HepG2 (cell line): Measurements from ENCODE around the gene HOXA6. TPM values are rescaled to one million over a fixed set of nuclear protein-coding genes. Genes with fewer than 3 reads are reported as not detected.

Source experiments
- GATAD2A ChIP-seq: IDR thresholded peaks from 2 replicates; pipeline ENCODE4 v1.6.1; 2016
- GTF3A ChIP-seq: sonication (generic); formaldehyde crosslinking; conservative IDR thresholded peaks from 2 replicates; pipeline ENCODE4 v1.4.0; 2020; ENCODE audit warnings: mild to moderate bottlenecking, missing genetic modification reagents
- GZF1 ChIP-seq: sonication (generic); formaldehyde crosslinking; IDR thresholded peaks from 2 replicates; pipeline ENCODE4 v1.5.1; 2020; ENCODE audit warnings: mild to moderate bottlenecking, missing genetic modification reagents
- HES4 ChIP-seq: sonication (generic); formaldehyde crosslinking; IDR thresholded peaks from 2 replicates; pipeline ENCODE4 v1.9.0; 2021; ENCODE audit warnings: mild to moderate bottlenecking, missing genetic modification reagents, borderline replicate concordance
- HIVEP1 ChIP-seq: sonication (generic); formaldehyde crosslinking; IDR thresholded peaks from 2 replicates; pipeline ENCODE4 v1.4.0; 2020; ENCODE audit warnings: mild to moderate bottlenecking, missing genetic modification reagents
- MBNL3 ChIP-seq: fragments of 250-450 bp; sonication (Bioruptor Pico); conservative IDR thresholded peaks from 2 replicates; pipeline ENCODE4 v1.8.0; 2022; ENCODE audit warnings: mild to moderate bottlenecking, inconsistent platforms
- PPARG ChIP-seq: conservative IDR thresholded peaks from 2 replicates; pipeline ENCODE4 v1.6.1; 2016; ENCODE audit warnings: missing biosample characterization, missing genetic modification reagents
- SMARCC2 ChIP-seq: fragments of 450-650 bp; IDR thresholded peaks from 2 replicates; pipeline ENCODE4 v1.6.1; 2017; ENCODE audit warnings: antibody characterized with exemption, mild to moderate bottlenecking
- SOX5 ChIP-seq: IDR thresholded peaks from 2 replicates; pipeline ENCODE4 v1.6.1; 2016; ENCODE audit warnings: borderline replicate concordance
- SUZ12 ChIP-seq: fragments of 150-350 bp; IDR thresholded peaks from 2 replicates; pipeline ENCODE4 v1.6.1; 2014; ENCODE audit warnings: low read depth, low read length
- TGIF2 ChIP-seq: IDR thresholded peaks from 2 replicates; pipeline ENCODE4 v1.6.1; 2016; ENCODE audit warnings: control low read depth, missing compliant biosample characterization
- TOE1 ChIP-seq: sonication (generic); formaldehyde crosslinking; IDR thresholded peaks from 2 replicates; pipeline ENCODE4 v1.4.0; 2020; ENCODE audit warnings: mild to moderate bottlenecking, missing genetic modification reagents
- ZNF224 ChIP-seq: sonication (generic); formaldehyde crosslinking; IDR thresholded peaks from 2 replicates; pipeline ENCODE4 v1.5.0; 2020; ENCODE audit warnings: mild to moderate bottlenecking, missing genetic modification reagents
- ZNF3 ChIP-seq: IDR thresholded peaks from 2 replicates; pipeline ENCODE4 v1.7.0; 2017; ENCODE audit warnings: inconsistent platforms
- ZNF432 ChIP-seq: sonication (generic); formaldehyde crosslinking; IDR thresholded peaks from 2 replicates; pipeline ENCODE4 v1.5.0; 2020; ENCODE audit warnings: missing genetic modification reagents, mild to moderate bottlenecking, borderline replicate concordance
- ZNF460 ChIP-seq: sonication (generic); formaldehyde crosslinking; IDR thresholded peaks from 2 replicates; pipeline ENCODE4 v1.5.1; 2020; ENCODE audit warnings: missing genetic modification reagents, mild to moderate bottlenecking, borderline replicate concordance
- ZNF619 ChIP-seq: sonication (generic); formaldehyde crosslinking; IDR thresholded peaks from 2 replicates; pipeline ENCODE4 v1.4.0; 2020; ENCODE audit warnings: mild to moderate bottlenecking, missing genetic modification reagents
- ZNF674 ChIP-seq: sonication (generic); formaldehyde crosslinking; IDR thresholded peaks from 2 replicates; pipeline ENCODE4 v1.5.0; 2020; ENCODE audit warnings: low read depth, mild to moderate bottlenecking, missing genetic modification reagents
- ZNF788 ChIP-seq: sonication (generic); formaldehyde crosslinking; IDR thresholded peaks from 2 replicates; pipeline ENCODE4 v1.5.0; 2020; ENCODE audit warnings: mild to moderate bottlenecking, missing genetic modification reagents, borderline replicate concordance
- ZNF850 ChIP-seq: sonication (generic); formaldehyde crosslinking; conservative IDR thresholded peaks from 2 replicates; pipeline ENCODE4 v1.9.0; 2021; ENCODE audit warnings: mild to moderate bottlenecking, missing genetic modification reagents
- polyA plus RNA-seq, 8 experiments: library from polyadenylated mRNA; depleted of rRNA in 3 of 8; stranded (reverse) in 7 of 8; unstranded in 1 of 8; fragments of >200 nt; fragmentation: Illumina TruSeq in 4 of 8; extraction: Trizol in 4 of 8; gene quantifications; 2 replicates each; pipeline versions ENCODE4 v1.2.1 to v1.2.3, GENCODE V29; 2011 to 2016; ENCODE audit warnings: low read depth in 4 of 8, missing spikeins in 1 of 8, mixed read lengths in 1 of 8; ENCODE audit not compliant: insufficient read depth in 1 of 8
- total RNA-seq, 5 experiments: library from RNA; depleted of rRNA; stranded (reverse); fragments of >200 nt; fragmentation: Illumina TruSeq; extraction: Trizol; gene quantifications; 2 replicates each; pipeline ENCODE4 v1.2.3, GENCODE V29; 2016; ENCODE audit warnings: low read depth in 1 of 5
- TF ChIP-seq, protein P1 (sequence below): sonication (generic); formaldehyde crosslinking; IDR thresholded peaks from 2 replicates; pipeline ENCODE4 v1.4.0; 2020; ENCODE audit warnings: missing genetic modification reagents, borderline replicate concordance
- TF ChIP-seq, protein P2 (sequence below): sonication (generic); formaldehyde crosslinking; IDR thresholded peaks from 2 replicates; pipeline ENCODE4 v1.8.0; 2022; ENCODE audit warnings: mild to moderate bottlenecking, missing genetic modification reagents; ENCODE audit not compliant: insufficient replicate concordance
- TF ChIP-seq, protein P3 (sequence below): sonication (generic); formaldehyde crosslinking; IDR thresholded peaks from 2 replicates; pipeline ENCODE4 v1.5.1; 2020; ENCODE audit warnings: missing genetic modification reagents, mild to moderate bottlenecking, borderline replicate concordance
- TF ChIP-seq, protein P4 (sequence below): sonication (generic); formaldehyde crosslinking; IDR thresholded peaks from 2 replicates; pipeline ENCODE4 v1.5.0; 2020; ENCODE audit warnings: missing genetic modification reagents
- TF ChIP-seq, protein P5 (sequence below): sonication (generic); formaldehyde crosslinking; IDR thresholded peaks from 2 replicates; pipeline ENCODE4 v1.4.0; 2020; ENCODE audit warnings: missing genetic modification reagents

The HOXA6 gene
- total and polyA plus RNA-seq, 2 of the 13 experiments (the other 11 are each of a cell fraction or from before 2014, with no cell fraction given), result 1.3 to 1.5 TPM

DNA sequence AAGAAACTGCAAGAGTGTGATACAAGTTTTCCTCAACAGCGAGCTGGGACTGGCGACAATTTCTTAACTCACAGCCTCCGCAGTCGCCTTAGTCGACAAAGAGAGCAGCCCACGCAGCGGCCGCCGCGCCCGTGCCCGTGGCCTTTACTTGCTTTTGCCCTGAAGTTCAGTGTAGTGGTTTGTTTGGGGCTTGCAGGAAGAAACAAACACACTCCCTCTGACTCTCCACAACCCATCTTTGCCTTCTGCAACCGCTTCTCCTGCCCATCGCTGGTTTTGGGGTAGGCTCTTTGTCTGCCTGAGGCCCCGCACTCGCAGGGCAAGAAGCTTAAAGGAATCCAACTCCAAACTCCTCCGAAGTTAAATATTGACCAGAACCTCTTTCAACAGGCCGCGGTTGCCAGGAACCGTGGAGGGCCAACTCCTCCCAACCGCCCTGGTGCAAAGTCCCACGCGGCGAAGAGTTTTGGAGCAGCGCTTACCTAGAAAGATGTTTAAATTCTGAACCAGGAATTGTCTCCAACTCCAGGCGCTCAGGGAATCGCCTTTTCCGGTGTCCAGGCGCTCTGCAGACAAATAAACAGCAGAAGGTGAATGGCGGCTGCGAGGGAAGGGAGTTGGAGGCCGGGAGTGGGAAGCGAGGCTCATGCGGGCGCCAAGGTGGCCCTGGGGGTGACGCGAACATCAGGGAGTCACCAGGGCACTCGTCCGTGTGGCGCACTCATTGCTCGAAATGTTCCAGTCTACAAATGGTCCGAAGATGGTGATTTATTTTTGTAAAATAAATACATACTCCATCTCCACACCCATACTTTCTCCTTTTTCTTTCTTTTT is 25.3 kb downstream of the HOXA6 start (continued):
- TF ChIP-seq, protein P1, sequence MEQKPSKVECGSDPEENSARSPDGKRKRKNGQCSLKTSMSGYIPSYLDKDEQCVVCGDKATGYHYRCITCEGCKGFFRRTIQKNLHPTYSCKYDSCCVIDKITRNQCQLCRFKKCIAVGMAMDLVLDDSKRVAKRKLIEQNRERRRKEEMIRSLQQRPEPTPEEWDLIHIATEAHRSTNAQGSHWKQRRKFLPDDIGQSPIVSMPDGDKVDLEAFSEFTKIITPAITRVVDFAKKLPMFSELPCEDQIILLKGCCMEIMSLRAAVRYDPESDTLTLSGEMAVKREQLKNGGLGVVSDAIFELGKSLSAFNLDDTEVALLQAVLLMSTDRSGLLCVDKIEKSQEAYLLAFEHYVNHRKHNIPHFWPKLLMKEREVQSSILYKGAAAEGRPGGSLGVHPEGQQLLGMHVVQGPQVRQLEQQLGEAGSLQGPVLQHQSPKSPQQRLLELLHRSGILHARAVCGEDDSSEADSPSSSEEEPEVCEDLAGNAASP (CRISPR knock-in tag), result 0 out of 2 replicates have a peak, but pooled peaks have one; percentile 36
- peak; percentile 67 for TF ChIP-seq GATAD2A (CRISPR knock-in tag)
- TF ChIP-seq ZNF3 (CRISPR knock-in tag), result no peak
- TF ChIP-seq TOE1 (CRISPR knock-in tag), result no peak
- TF ChIP-seq TGIF2 (CRISPR knock-in tag), result no peak
- no peak for TF ChIP-seq MBNL3 (CRISPR knock-in tag)
- no peak for TF ChIP-seq HES4 (CRISPR knock-in tag)
- TF ChIP-seq GTF3A (CRISPR knock-in tag), result no peak
- no peak; the same call in 1 of the 2 replicates for TF ChIP-seq HIVEP1 (CRISPR knock-in tag)
- TF ChIP-seq SMARCC2, result no peak
- TF ChIP-seq GZF1, result no peak; the same call in none of the 2 replicates
- peak; percentile 43; the same call in 1 of the 2 replicates for TF ChIP-seq PPARG (CRISPR knock-in tag)
- TF ChIP-seq ZNF788 (CRISPR knock-in tag), result no peak; the same call in 1 of the 2 replicates
- TF ChIP-seq SOX5, result peak; percentile 23; the same call in 1 of the 2 replicates
- TF ChIP-seq ZNF432 (CRISPR knock-in tag), result no peak
- TF ChIP-seq, protein P2, sequence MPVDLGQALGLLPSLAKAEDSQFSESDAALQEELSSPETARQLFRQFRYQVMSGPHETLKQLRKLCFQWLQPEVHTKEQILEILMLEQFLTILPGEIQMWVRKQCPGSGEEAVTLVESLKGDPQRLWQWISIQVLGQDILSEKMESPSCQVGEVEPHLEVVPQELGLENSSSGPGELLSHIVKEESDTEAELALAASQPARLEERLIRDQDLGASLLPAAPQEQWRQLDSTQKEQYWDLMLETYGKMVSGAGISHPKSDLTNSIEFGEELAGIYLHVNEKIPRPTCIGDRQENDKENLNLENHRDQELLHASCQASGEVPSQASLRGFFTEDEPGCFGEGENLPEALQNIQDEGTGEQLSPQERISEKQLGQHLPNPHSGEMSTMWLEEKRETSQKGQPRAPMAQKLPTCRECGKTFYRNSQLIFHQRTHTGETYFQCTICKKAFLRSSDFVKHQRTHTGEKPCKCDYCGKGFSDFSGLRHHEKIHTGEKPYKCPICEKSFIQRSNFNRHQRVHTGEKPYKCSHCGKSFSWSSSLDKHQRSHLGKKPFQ (CRISPR knock-in tag), result peak; percentile 25
- no peak for TF ChIP-seq ZNF619 (CRISPR knock-in tag)
- TF ChIP-seq, protein P3, sequence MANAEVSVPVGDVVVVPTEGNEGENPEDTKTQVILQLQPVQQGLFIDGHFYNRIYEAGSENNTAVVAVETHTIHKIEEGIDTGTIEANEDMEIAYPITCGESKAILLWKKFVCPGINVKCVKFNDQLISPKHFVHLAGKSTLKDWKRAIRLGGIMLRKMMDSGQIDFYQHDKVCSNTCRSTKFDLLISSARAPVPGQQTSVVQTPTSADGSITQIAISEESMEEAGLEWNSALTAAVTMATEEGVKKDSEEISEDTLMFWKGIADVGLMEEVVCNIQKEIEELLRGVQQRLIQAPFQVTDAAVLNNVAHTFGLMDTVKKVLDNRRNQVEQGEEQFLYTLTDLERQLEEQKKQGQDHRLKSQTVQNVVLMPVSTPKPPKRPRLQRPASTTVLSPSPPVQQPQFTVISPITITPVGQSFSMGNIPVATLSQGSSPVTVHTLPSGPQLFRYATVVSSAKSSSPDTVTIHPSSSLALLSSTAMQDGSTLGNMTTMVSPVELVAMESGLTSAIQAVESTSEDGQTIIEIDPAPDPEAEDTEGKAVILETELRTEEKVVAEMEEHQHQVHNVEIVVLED (CRISPR knock-in tag), result no peak
- TF ChIP-seq ZNF850, result no peak
- no peak for TF ChIP-seq SUZ12
- TF ChIP-seq ZNF460, result no peak; the same call in 1 of the 2 replicates
- TF ChIP-seq, protein P4, sequence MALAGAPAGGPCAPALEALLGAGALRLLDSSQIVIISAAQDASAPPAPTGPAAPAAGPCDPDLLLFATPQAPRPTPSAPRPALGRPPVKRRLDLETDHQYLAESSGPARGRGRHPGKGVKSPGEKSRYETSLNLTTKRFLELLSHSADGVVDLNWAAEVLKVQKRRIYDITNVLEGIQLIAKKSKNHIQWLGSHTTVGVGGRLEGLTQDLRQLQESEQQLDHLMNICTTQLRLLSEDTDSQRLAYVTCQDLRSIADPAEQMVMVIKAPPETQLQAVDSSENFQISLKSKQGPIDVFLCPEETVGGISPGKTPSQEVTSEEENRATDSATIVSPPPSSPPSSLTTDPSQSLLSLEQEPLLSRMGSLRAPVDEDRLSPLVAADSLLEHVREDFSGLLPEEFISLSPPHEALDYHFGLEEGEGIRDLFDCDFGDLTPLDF (CRISPR knock-in tag), result no peak
- TF ChIP-seq, protein P5, sequence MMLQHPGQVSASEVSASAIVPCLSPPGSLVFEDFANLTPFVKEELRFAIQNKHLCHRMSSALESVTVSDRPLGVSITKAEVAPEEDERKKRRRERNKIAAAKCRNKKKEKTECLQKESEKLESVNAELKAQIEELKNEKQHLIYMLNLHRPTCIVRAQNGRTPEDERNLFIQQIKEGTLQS (CRISPR knock-in tag), result no peak
- no peak for TF ChIP-seq ZNF224 (CRISPR knock-in tag)
- no peak for TF ChIP-seq ZNF674 (CRISPR knock-in tag)
